Measurements from ENCODE around the gene TMEM61.
A peak's percentile ranks its signal among the peaks of the same experiment; 100 is the strongest.
"Not testable (repeated sequence)": the region's sequence is repeated elsewhere in the genome, so short reads cannot be mapped to it uniquely, and the experiment has no call there.

TMEM61 gene

GRCh38 chr1:55006931-55007330 lies 26.5 kb downstream of the TMEM61 start:
- no peak for DNase-seq

- no peak for DNase-seq
Measured at GRCh38 chr1:55007625-55008024, 27.2 kb downstream of the TMEM61 start.

GRCh38 chr1:55010194-55010886 lies 29.9 kb downstream of the TMEM61 start:
- DNase-seq = no peak

- no peak for DNase-seq
Measured at GRCh38 chr1:55010887-55011217, 30.4 kb downstream of the TMEM61 start.

- no peak for DNase-seq
Measured at GRCh38 chr1:55012661-55013060, 32.2 kb downstream of the TMEM61 start.

GRCh38 chr1:55015123-55015522 lies 34.7 kb downstream of the TMEM61 start:
- DNase-seq = no peak

- DNase-seq = no peak
Measured at GRCh38 chr1:55015731-55016620, 35.5 kb downstream of the TMEM61 start.

- no peak for DNase-seq
Measured at GRCh38 chr1:55018395-55018794, 38.0 kb downstream of the TMEM61 start.

GRCh38 chr1:55021942-55022546 lies 41.6 kb downstream of the TMEM61 start:
- peak; percentile 77 for DNase-seq

- DNase-seq = not testable (repeated sequence)
Measured at GRCh38 chr1:55024163-55024562, 43.7 kb downstream of the TMEM61 start.

- DNase-seq = not testable (repeated sequence)
Measured at GRCh38 chr1:55026682-55027081, 46.3 kb downstream of the TMEM61 start.

- not testable (repeated sequence) for DNase-seq
Measured at GRCh38 chr1:55031098-55031497, 50.7 kb downstream of the TMEM61 start.

GRCh38 chr1:55033265-55033614 lies 52.8 kb downstream of the TMEM61 start:
- no peak for DNase-seq

GRCh38 chr1:55034476-55035133 lies 54.2 kb downstream of the TMEM61 start:
- DNase-seq = peak; percentile 19

- DNase-seq = no peak
Measured at GRCh38 chr1:55035904-55036303, 55.5 kb downstream of the TMEM61 start.

GRCh38 chr1:55037733-55038551 lies 57.5 kb downstream of the TMEM61 start:
- no peak for DNase-seq

- no peak for DNase-seq
Measured at GRCh38 chr1:55038552-55038838, 58.1 kb downstream of the TMEM61 start.

- DNase-seq = no peak
Measured at GRCh38 chr1:55038974-55039341, 58.5 kb downstream of the TMEM61 start.

GRCh38 chr1:55039342-55040082 lies 59.1 kb downstream of the TMEM61 start, which contains the start of gene PCSK9:
Gene PCSK9 (plus strand): TSS chr1:55039548. CDS start chr1:55039838, 290 bp downstream.
- DNase-seq = no peak

GRCh38 chr1:55040083-55040932 lies 59.9 kb downstream of the TMEM61 start:
- DNase-seq = no peak

- no peak for DNase-seq
Measured at GRCh38 chr1:55040933-55041494, 60.6 kb downstream of the TMEM61 start.

Data from NCI-H1092 (cell line).